ENCODE results near the gene CHCHD2.
"Not testable (repeated sequence)": the region's sequence is repeated elsewhere in the genome, so short reads cannot be mapped to it uniquely, and the experiment has no call there.

Gene CHCHD2

GRCh38 chr7:56106108-56107073, at the start of gene CHCHD2:
Gene CHCHD2, minus strand, starts transcription at chr7:56106476. Its CDS starts 63 bp downstream, at chr7:56106413.
- TF ChIP-seq CTCF (conservative IDR thresholded peaks at IDR 0.05; ENCODE audit: low read depth) = no peak
- peak within 1 kb of the TSS; percentile 87 for H3K27ac ChIP-seq
- ChIA-PET CTCF (interaction anchor here (0.6 kb wide), 1 partner anchor 222 kb away, joined by 3 read pairs; no protein-coding TSS in a partner anchor), POLR2A (ENCODE audit: low non-redundant PET) (interaction anchor here (0.6 kb wide), 1 partner anchor 14 kb away, joined by 3 read pairs; the partner anchor contains the start of gene PHKG1)
- DNase-seq (ENCODE audit: low spot score) = peak; percentile 98

GRCh38 chr7:56131062-56131461, 24.8 kb upstream of the CHCHD2 start:
- H3K27ac ChIP-seq; DNase-seq (ENCODE audit: low spot score); POLR2A ChIA-PET (ENCODE audit: low non-redundant PET): not testable (repeated sequence)
- CTCF ChIA-PET = interaction anchor here (0.6 to 0.7 kb wide), 2 partner anchors 94 to 699 kb away, joined by 4 read pairs; no protein-coding TSS in a partner anchor

- DNase-seq (ENCODE audit: low spot score) = no peak
- no peak for TF ChIP-seq CTCF (conservative IDR thresholded peaks at IDR 0.05; ENCODE audit: low read depth)
- POLR2A ChIA-PET (ENCODE audit: low non-redundant PET) = no interaction called here
- H3K27ac ChIP-seq = no peak overlapping the region
- CTCF ChIA-PET = interaction anchor here (0.6 kb wide), 1 partner anchor 29 kb away, joined by 4 read pairs; no protein-coding TSS in a partner anchor
These were observed 21.1 kb upstream of the CHCHD2 start for GRCh38 chr7:56127241-56127975.

- no peak for TF ChIP-seq CTCF (conservative IDR thresholded peaks at IDR 0.05; ENCODE audit: low read depth)
- H3K27ac ChIP-seq = no peak overlapping the region
- CTCF ChIA-PET = no interaction called here
- POLR2A ChIA-PET (ENCODE audit: low non-redundant PET) = no interaction called here
- no peak for DNase-seq (ENCODE audit: low spot score)
These were observed 19.6 kb upstream of the CHCHD2 start for GRCh38 chr7:56125831-56126230.

GRCh38 chr7:56124981-56125380, 18.7 kb upstream of the CHCHD2 start:
- TF ChIP-seq CTCF (conservative IDR thresholded peaks at IDR 0.05; ENCODE audit: low read depth) = no peak
- no peak overlapping the region for H3K27ac ChIP-seq
- DNase-seq (ENCODE audit: low spot score) = no peak
- ChIA-PET CTCF (no interaction called here), POLR2A (ENCODE audit: low non-redundant PET) (no interaction called here)

- ChIA-PET POLR2A (ENCODE audit: low non-redundant PET) (no interaction called here), CTCF (interaction anchor here (0.6 to 0.7 kb wide), 2 partner anchors 29 to 1417 kb away, joined by 3 read pairs; partner anchors contain the start of gene PHKG1)
- TF ChIP-seq CTCF (conservative IDR thresholded peaks at IDR 0.05; ENCODE audit: low read depth) = no peak
- DNase-seq (ENCODE audit: low spot score) = no peak
- no peak overlapping the region for H3K27ac ChIP-seq
These were observed 15.2 kb upstream of the CHCHD2 start for GRCh38 chr7:56121440-56121839.
